Thymus (tissue), 11 donors: ENCODE measurements around the gene FKTN. TPM values are rescaled to one million over a fixed set of nuclear protein-coding genes. Genes with fewer than 3 reads are reported as not detected.

Experiments used
- DNase-seq, 9 donors: peaks; one replicate each; pipeline ENCODE4 v3.0.0-alpha.2; 2013; ENCODE audit warnings: low spot score in 9 of 9, low read depth in 6 of 9, missing footprints in 1 of 9
- H3K27ac ChIP-seq, 2 donors: one replicate each; pipeline ENCODE4 v1.5.1; 2013; ENCODE audit warnings: control low read depth in 1 of 2, low read depth in 1 of 2, low read length in 1 of 2, mild to moderate bottlenecking in 1 of 2, moderate library complexity in 1 of 2
- H3K27me3 ChIP-seq, 2 donors: one replicate each; pipeline ENCODE4 v1.5.1; 2013; ENCODE audit warnings: low read length in 1 of 2; ENCODE audit not compliant: control insufficient read depth in 2 of 2, insufficient read depth in 1 of 2
- H3K36me3 ChIP-seq, 2 donors: one replicate each; pipeline ENCODE4 v1.5.1; 2013; ENCODE audit warnings: low read length in 1 of 2, mild to moderate bottlenecking in 1 of 2, moderate library complexity in 1 of 2; ENCODE audit not compliant: control insufficient read depth in 2 of 2, insufficient read depth in 2 of 2
- H3K4me1 ChIP-seq, 2 donors: one replicate each; pipeline ENCODE4 v1.5.1; 2013; ENCODE audit warnings: low read length in 2 of 2; ENCODE audit not compliant: control insufficient read depth in 2 of 2, insufficient read depth in 2 of 2
- H3K4me3 ChIP-seq, 2 donors: one replicate each; pipeline ENCODE4 v1.5.1; 2013; ENCODE audit warnings: low read length in 2 of 2, control low read depth in 1 of 2, mild to moderate bottlenecking in 1 of 2
- H3K9me3 ChIP-seq, 2 donors: one replicate each; pipeline ENCODE4 v1.5.1; 2013; ENCODE audit warnings: low read length in 1 of 2, mild to moderate bottlenecking in 1 of 2; ENCODE audit not compliant: control insufficient read depth in 2 of 2, insufficient read depth in 1 of 2
- WGBS: extraction: QIAGEN DNeasy Blood & Tissue Kit; methylation state at CpG from one replicate; pipeline ENCODE4 v1.1.7; 2013; 5-methylcytosine and 5-hydroxymethylcytosine counted together
- polyA plus RNA-seq: library from polyadenylated mRNA; stranded (reverse); fragments of 200-250 nt; gene quantifications from one replicate; pipeline ENCODE4 v1.2.3, GENCODE V29; 2013
- total RNA-seq: library from RNA; stranded (reverse); fragments of 120-200 nt; gene quantifications from one replicate; pipeline ENCODE4 v1.2.4, GENCODE V29; 2013
- donor health status: healthy.

Gene FKTN
- total and polyA plus RNA-seq, 2 donors: 7.1 to 7.3 TPM

DNA sequence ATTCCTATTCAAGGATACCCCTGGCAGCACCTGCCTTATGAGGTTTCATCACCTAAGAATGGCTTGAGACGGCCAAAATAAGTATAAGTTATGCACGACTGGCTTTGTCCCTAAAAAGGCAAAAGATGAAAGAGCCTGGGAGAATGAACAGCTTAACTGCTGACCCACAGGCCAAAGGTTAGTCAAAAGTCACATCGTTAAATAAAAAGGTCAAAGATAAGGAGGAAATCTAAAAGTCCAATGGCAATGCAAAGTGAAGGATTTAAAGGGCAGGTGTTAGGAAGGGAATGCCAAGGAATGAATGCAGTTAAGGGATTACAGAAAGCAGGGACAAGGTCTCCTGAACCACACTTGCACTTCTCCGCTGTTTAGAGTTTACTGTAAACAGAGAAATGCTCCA is 109.9 kb downstream of the FKTN start:
- DNase-seq: no peak
- no peak overlapping the region for H3K4me3 ChIP-seq
- no peak overlapping the region for H3K27ac ChIP-seq
- no peaks in the 10 kb centered on the region for H3K4me1 ChIP-seq
- no peaks in the 10 kb centered on the region for H3K27me3 ChIP-seq
- no peaks in the 10 kb centered on the region for H3K36me3 ChIP-seq
- H3K9me3 ChIP-seq: no peaks in the 10 kb centered on the region
- 83% methylated on average over 4 of the region's 4 CpGs for WGBS

GRCh38 chr9:105670315-105670714 is 112.4 kb downstream of the FKTN start:
- H3K4me3 ChIP-seq: no peak overlapping the region
- no peak for DNase-seq
- no peak overlapping the region for H3K27ac ChIP-seq
- H3K36me3 ChIP-seq: no peaks in the 10 kb centered on the region
- no peaks in the 10 kb centered on the region for H3K27me3 ChIP-seq
- 85% methylated on average over 3 of the region's 3 CpGs for WGBS
- H3K4me1 ChIP-seq: no peaks in the 10 kb centered on the region
- no peaks in the 10 kb centered on the region for H3K9me3 ChIP-seq

- DNase-seq: no peak
- Histone ChIP-seq H3K36me3 (no peaks in the 10 kb centered on the region), H3K4me1 (no peaks in the 10 kb centered on the region), H3K4me3 (no peak overlapping the region), H3K27me3 (no peaks in the 10 kb centered on the region), H3K27ac (no peak overlapping the region), H3K9me3 (no peaks in the 10 kb centered on the region)
- 96% methylated on average over 3 of the region's 3 CpGs for WGBS
Observed at GRCh38 chr9:105670775-105671174, 112.8 kb downstream of the FKTN start.

GRCh38 chr9:105672711-105673234 is 114.8 kb downstream of the FKTN start:
- H3K4me1 ChIP-seq: no peaks in the 10 kb centered on the region
- WGBS: 38% methylated on average over 3 of the region's 3 CpGs
- no peaks in the 10 kb centered on the region for H3K27me3 ChIP-seq
- H3K27ac ChIP-seq: no peak overlapping the region
- no peak for DNase-seq
- H3K9me3 ChIP-seq: no peaks in the 10 kb centered on the region
- H3K36me3 ChIP-seq: no peaks in the 10 kb centered on the region
- no peak overlapping the region for H3K4me3 ChIP-seq

DNA sequence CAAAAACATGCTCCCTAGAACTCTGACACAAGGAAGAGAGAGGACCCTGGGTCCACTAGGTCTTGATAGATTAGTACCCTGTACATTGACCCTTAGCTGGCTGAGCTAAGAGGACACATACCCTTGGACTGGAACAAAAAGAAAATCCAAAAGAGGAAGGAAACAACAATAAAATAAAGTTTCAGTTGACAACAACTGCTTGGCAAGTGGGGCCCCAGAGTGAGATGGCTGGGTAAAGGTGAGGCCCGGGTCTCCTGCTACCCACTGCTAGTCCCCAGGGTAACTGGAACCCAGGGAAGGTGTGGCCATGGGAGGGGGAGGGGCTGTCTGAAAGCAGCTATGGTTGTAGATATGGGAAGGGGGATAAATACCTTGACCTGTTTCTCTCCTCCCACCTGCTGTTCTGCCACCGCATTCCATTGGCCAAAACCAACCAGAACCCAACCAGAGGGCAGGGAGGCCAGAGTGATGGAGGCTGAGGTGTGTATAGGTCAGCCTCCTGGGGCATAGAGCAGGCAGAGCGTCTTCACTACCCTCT is 116.0 kb downstream of the FKTN start:
- 75% methylated on average over 3 of the region's 3 CpGs for WGBS
- no peak overlapping the region for H3K27ac ChIP-seq
- H3K27me3 ChIP-seq: no peaks in the 10 kb centered on the region
- no peak for DNase-seq
- H3K9me3 ChIP-seq: no peaks in the 10 kb centered on the region
- no peaks in the 10 kb centered on the region for H3K4me1 ChIP-seq
- no peaks in the 10 kb centered on the region for H3K36me3 ChIP-seq
- no peak overlapping the region for H3K4me3 ChIP-seq

GRCh38 chr9:105676351-105676923 is 118.5 kb downstream of the FKTN start:
- 97% methylated on average over 6 of the region's 6 CpGs for WGBS
- Histone ChIP-seq H3K27me3 (no peaks in the 10 kb centered on the region), H3K27ac (no peak overlapping the region), H3K4me1 (no peaks in the 10 kb centered on the region), H3K9me3 (no peaks in the 10 kb centered on the region), H3K4me3 (no peak overlapping the region), H3K36me3 (no peaks in the 10 kb centered on the region)
- DNase-seq: no peak

DNA sequence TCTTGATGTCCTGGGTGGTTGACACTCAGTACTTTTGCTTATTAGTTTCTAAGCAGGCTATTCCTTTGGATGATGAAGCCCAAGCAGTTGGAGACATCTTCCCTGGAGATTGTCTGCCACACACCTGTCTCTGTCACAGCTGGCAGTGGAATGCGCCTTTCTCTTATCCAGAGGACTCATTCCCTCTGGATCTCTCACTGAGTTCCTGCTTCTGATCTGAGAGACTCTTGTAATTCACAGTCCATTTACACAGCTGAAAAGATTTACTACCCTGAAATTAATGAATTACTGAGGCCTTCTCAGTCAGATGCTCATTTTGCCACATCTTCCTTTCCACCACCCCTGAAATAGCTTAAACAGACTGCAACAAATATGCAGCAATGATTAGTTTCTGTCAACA is 120.2 kb downstream of the FKTN start:
- 100% methylated on average over 1 of the region's 1 CpG for WGBS

DNA sequence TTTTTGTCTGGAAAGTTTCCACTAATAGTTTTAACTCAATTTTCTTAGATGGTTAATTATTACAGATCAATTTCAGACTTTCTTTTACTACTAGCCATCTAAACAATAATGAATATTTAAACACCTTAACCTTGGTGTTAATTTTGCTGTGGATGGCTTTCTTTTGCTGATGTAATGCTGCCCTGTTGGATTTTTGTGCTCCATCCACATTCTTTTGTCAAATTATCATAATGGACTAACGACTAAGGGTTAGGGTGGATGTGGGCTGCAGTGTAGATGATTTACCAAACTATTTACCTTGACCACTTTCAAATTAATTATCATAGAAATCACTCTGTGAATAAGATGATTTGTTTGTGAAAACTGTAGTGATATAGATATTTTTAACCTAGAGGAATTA is 120.8 kb downstream of the FKTN start:
- Histone ChIP-seq H3K27ac (no peak overlapping the region), H3K4me3 (no peak overlapping the region), H3K9me3 (no peaks in the 10 kb centered on the region), H3K27me3 (no peaks in the 10 kb centered on the region), H3K4me1 (no peaks in the 10 kb centered on the region), H3K36me3 (no peaks in the 10 kb centered on the region)
- WGBS: 97% methylated on average over 1 of the region's 1 CpG
- DNase-seq: no peak

More for the DNA sequence above, 120.2 kb downstream of the FKTN start:
- Histone ChIP-seq H3K27ac (no peak overlapping the region), H3K4me1 (no peaks in the 10 kb centered on the region), H3K4me3 (no peak overlapping the region), H3K9me3 (no peaks in the 10 kb centered on the region), H3K27me3 (no peaks in the 10 kb centered on the region), H3K36me3 (no peaks in the 10 kb centered on the region)
- no peak for DNase-seq

GRCh38 chr9:105679257-105680022 is 121.5 kb downstream of the FKTN start:
- 96% methylated on average over 8 of the region's 8 CpGs for WGBS
- no peak overlapping the region for H3K4me3 ChIP-seq
- DNase-seq: peak in 1 of 9 donors; percentile 18
- no peaks in the 10 kb centered on the region for H3K9me3 ChIP-seq
- no peaks in the 10 kb centered on the region for H3K27me3 ChIP-seq
- H3K4me1 ChIP-seq: no peaks in the 10 kb centered on the region
- H3K27ac ChIP-seq: no peak overlapping the region
- H3K36me3 ChIP-seq: no peaks in the 10 kb centered on the region
